GM18526 (cell line): ENCODE measurements around the gene TDP1.

Source experiments
- POLR2A ChIP-seq: IDR thresholded peaks from 3 replicates; pipeline ENCODE4 v1.6.1; 2011; ENCODE audit not compliant: insufficient read length; ENCODE audit errors: extremely low read depth

The TDP1 gene

DNA sequence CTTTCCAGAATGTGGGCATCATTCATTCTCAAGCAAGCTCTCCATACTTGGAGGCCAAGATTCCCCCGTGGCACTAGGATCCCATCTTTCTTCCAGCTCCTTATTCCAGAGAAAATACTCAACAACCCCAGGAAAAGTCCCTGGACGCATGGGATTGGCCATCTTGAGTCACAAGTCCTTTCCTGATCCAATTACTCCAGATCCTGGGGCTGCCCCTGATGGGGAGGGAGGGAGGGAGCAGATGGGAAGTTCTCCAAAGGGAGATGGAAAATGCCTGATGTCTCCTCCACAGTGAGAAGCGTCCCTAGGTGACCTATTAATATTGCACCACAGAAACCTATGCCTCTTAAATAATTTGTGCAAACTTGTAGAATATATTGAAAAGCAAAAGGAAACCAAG lies 93.7 kb downstream of the TDP1 start:
- no peak for TF ChIP-seq POLR2A

DNA sequence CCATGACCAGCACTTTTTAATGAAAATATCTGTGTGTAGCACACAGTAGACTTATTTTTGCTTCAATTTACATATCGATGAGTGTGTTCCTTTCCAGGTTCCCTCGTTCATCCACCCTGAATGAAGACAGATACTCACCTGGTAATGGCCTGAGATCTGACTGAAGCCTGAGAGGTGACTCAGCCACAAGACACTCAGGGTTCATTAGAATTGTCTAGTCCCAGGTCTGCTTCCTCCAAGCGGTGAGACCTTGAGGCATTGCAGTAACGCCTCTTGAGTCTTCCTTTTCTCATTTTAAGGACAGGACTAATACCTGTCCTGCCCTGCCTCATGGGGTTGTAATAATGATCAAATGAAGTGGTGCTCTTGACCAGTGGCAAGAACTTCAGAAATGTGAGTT lies 94.5 kb downstream of the TDP1 start:
- no peak for TF ChIP-seq POLR2A

DNA sequence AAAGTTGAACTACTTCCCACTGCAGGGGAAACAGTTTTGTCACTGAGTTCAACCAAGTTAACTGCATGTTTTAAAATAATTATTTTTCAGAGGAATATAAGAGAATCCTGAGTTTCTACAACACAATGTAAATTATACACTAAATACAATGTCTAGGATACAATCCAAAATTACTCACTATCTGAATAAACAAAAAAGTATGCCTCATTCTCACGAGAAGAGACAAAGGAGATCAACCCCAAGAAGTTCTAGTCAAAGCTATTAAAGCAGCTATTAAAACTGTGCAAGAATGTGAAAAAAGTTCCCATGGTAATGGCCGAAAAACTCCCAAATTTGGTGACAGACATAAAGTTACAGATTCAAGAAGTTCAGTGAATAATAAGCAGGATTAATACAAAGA lies 97.3 kb downstream of the TDP1 start:
- no peak for TF ChIP-seq POLR2A

DNA sequence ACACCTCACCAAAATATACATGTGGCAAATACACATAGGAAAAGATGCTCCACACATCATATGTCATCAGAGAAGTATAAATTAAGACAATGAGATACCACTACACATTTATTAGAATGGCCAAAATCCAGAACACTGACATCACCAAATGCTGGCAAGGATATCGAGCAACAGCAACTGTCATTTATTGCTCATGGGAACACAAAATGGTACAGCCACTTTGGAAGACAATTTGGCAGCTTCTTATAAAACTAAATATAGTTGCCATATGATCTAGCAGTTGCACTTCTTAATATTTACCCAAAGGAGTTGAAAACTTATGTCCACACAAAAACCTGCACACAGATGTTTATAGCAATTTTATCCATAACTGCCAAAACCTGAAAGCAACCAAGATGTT lies 99.1 kb downstream of the TDP1 start:
- TF ChIP-seq POLR2A = no peak

DNA sequence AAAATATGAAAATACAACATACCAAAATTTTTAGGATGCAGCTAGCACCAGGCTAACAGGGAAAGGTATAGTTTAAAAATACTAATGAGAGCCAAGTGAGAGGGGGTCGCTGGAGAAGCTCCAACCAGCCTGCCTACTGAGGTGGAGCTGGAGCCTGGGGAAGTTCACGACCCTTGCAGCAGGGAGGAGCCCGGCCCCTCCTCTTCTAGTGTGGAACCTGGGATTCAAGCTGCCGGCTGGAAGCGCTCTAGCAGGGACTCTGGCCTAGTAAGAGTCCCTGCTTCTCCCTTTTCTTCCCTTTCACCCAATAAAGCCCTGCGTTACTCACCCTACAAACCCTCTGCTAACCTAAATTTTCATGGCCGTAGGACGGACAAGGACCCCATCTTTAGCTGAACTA lies 101.1 kb downstream of the TDP1 start:
- no peak for TF ChIP-seq POLR2A

DNA sequence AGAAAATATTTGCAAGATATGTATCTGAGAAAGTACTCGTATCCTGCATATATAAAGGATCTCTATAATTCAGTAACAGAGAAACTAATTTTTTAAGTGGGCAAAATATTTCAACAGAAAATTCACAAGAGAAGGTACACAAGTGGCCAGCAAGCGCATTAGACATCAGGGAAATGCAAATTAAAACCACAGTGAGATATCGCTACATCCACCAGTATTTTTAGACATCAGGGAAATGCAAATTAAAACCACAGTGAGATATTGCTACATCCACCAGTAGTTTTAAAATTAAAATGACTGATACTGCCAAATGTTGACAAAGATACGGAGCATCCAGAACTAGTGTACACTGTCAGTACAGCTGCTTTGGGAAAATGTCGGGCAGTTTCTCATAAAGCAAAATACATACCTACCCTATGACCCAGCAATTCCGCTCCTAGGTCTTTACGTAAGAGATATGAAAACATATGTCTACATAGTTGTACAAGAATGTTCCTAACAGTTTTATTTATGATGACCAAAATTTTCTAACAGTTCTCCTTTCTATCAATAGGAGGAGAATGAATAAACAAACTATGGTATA lies 103.2 kb downstream of the TDP1 start:
- no peak for TF ChIP-seq POLR2A

DNA sequence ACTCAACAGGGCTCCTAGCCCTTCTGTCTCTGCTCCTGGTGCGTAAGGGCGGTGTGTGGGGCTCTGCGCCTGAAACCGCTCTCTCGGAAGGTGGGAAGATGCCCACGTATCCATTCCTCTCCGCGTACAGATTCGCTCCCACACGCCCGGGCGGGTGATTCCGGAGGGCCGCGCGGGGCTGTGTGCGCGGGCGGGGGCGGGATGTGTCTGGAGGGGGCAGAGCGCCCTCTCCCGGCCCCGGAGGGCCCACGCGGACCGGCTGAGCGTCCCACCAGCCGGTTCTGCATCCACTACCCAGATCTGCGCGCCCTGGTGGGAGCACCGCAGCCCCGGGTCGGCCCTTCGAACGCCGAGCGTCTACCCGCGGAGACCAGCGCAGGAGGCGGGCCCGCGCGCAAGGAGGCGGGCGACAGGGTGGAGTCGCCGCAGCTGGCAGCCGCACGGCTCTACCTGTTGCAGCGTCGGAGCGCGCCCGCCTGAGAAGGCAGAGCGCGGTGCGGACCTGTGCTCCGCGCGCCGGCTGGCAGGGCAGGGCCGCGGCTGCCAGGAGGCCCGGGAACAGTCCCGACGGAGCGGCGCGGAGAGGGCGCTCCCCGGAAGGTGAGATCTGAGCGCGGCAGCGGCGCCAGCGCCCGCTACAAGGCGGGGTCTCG lies 104.7 kb downstream of the TDP1 start:
- TF ChIP-seq POLR2A = no peak

DNA sequence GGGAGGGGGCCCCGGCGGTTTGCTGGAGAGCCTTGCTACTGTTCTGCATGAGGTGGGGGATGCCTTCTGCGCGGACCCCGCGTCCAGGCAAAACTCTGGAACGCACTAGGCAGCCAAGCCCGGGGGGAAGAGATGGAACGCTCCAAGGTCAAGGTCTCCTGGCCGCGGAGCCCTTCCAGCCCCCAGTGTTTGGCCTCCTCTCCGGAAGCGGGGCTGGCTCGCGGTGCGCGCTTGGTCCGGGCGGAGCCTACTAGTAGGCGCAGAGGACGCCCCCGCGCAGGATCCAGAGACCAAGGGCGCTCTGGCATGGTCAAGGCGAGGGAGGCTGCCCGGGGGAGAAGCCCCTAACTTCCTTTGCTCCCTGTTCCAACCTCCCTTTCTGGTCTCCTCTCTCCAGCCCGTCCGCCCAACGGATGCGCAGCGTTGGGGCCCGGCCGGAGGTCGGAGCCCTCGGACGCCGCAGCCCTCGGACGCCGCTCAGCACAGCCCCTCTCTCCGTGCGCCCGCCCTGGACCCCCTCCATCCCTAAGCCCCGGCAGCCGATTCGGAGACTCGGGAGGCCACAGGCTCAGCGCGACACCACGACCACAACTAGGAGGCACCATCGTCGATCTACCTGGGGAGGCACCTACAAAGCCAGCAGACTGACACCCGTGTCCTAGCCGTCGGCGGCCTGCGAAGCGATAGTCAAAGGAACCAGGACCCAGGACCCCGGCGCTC lies 105.4 kb downstream of the TDP1 start:
- TF ChIP-seq POLR2A = no peak

DNA sequence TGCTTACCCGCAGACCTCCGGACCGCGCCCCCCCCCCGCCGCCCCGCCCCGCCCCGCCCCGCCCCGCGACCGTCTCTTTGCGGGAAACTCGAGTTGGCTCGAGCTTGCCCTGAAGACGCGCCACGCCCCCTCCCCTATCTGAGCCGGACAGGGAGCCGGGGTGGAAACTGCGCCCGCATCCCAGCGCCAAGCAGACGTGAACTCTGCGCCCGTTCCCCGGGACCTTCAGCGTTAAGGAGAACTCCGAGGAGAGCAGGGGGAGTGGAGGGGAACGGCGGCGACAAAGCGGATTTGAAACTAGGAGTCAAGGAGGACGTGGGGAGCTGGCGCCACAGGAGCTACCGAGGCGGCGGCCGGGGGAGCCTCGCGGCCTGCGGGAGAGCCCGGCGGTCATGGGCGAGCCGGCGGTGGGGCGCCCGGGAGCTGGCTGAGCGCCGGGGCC lies 106.0 kb downstream of the TDP1 start, which contains the start of gene KCNK13:
KCNK13 (plus strand) TSS at position 310 of the 442 bp plus-strand sequence. CDS start 212 bp downstream, outside the sequence.
- TF ChIP-seq POLR2A = no peak

DNA sequence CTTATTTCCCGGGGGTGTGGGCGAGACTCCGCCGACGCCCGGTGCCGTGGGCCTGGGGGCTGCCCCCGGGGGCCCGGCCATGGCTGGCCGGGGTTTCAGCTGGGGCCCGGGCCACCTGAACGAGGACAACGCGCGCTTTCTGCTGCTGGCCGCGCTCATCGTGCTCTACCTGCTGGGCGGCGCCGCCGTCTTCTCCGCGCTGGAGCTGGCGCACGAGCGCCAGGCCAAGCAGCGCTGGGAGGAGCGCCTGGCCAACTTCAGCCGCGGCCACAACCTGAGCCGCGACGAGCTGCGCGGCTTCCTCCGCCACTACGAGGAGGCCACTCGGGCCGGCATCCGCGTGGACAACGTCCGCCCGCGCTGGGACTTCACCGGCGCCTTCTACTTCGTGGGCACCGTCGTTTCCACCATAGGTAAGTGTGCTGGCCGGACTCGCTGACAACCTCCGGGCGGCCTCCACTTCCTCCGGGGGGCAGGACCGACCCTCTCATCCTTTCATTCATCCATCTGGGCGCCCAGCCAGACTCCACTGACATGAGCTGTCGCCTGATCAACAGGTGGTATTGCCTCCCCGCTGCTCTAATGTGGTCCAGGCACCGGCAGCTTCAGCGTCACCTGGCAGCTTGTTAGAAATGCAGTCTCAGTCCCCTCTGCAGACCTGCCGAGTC lies 106.5 kb downstream of the TDP1 start:
- no peak for TF ChIP-seq POLR2A

DNA sequence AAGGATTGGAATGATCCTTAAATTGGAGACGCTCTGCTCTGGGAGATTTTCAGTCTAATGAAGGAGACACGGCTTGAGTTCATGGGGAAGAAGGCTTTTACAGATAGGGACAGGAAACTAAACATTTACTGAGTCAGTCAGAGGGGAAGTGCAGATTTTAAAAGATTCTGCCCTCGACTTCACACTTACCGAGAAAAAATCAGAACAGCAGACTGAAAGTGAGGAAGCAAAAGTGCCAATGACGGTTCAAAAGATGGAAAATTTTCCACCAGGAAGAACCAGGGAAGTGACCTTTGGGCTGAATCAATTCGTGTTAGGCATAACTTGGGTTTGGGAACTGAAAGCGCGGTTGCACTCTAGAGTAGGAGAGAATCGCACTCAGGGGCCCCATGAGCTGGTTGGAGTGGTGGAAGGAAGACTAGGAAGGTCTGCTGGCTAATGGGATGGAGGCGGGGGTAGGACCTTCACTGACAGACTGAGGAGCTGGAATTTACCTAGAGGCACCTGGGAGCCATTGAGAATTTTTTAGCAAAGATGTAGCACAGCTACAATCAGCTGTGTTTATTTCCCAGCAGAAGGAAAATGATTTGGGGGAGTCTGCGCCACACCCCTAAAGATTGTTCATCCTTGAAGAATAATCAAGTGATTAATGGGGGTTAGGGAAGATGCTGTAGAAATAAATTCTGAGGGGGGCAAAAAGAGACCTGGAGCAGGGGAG lies 107.3 kb downstream of the TDP1 start:
- TF ChIP-seq POLR2A = no peak

DNA sequence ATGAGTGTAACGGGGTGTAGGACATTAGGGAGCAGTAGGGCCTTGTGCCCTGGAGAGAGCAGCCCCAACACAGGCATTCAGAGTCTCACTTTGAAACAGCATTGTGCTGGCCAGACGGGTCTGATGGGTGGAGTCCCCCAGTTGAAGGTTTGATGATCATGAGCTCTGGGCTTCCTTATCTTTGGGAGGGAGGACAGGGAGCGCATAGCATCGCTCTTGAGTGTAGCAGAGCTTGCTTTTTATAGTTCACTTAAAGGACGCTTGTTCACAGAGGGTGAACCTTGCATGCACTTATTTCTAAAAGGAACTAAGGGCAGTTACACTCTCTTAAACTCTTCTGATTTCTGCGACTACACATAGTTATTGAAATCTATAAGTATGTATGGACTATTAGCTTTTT lies 116.6 kb downstream of the TDP1 start:
- no peak for TF ChIP-seq POLR2A

DNA sequence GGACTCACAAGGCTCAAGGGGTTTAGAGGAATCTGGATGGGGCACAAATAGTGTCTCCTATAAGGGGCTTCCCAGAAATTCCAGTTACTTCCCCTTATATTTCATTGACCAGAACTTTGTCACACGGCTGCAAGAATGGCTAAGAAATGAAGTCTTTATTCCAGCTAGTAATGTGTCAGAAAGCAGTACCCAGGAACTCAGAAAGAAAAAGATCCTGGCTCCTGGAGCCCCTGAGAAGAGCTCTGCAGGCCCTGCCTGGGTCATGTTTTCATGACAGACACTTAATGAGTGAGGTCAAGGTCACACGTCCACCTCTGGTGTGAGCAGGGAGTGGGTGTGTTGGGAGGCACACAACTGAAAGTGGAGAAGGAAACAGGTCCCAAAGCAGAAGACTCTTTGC lies 123.8 kb downstream of the TDP1 start:
- TF ChIP-seq POLR2A = no peak

DNA sequence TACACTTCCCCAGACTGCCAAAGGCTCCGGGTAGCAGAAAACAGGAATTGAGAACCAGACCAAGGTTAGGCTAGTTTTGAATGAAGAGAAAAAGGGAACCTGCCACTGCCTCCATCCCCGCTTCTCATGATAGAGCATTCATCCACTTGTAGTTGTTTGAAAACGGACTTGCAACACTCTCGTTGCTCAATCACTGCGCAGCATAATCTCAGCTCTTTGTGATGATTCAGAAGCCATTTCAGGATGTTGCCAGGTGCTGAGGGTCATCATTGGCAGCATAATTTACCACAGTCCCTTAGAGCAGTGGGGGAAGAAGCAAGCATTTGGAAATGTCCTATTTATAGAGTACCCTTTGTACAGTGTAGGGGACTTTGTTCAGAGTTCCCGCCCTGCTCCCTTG lies 131.7 kb downstream of the TDP1 start:
- no peak for TF ChIP-seq POLR2A

DNA sequence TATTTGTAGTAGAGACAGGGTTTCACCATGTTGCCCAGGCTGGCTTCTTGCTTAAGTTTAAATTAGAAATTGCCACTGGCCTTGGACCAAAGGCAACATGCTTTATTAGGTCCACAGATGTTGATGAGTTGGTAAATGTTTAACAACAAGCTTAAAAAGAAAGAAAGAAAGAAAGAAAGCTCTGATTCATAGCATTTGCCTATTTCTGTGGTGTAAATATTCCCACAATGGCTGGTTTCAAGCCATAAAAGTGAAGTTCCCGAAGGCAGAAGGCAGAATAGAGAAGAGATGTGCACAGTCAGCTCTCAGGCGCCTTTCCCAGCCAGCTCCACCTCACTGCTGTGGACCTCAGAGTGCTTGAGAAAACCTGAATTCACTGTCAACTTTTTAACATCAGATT lies 132.4 kb downstream of the TDP1 start:
- no peak for TF ChIP-seq POLR2A
